Erythroblast (primary cell): ENCODE data around the gene RELB.
"Not testable (repeated sequence)": the region's sequence is repeated elsewhere in the genome, so short reads cannot be mapped to it uniquely, and the experiment has no call there.

Experiments used
- DNase-seq, 2 experiments: peaks; one replicate each; lab custom pipeline; 2025; lab: John Stamatoyannopoulos, UW
- GATA1 ChIP-seq: IDR thresholded peaks from 2 replicates; pipeline ENCODE4 v1.6.1; 2011; ENCODE audit warnings: low read depth, mild to moderate bottlenecking, control low read depth, low read length, moderate library complexity
- POLR2A ChIP-seq: IDR thresholded peaks from 2 replicates; pipeline ENCODE4 v1.6.1; 2011; ENCODE audit warnings: mild to moderate bottlenecking, low read length

RELB gene

GRCh38 chr19:44993526-44993925 lies 7.7 kb upstream of the RELB start:
- no peak for DNase-seq
- TF ChIP-seq POLR2A: no peak
- TF ChIP-seq GATA1: no peak

GRCh38 chr19:44993926-44994537 lies 7.2 kb upstream of the RELB start:
- no peak for DNase-seq
- TF ChIP-seq GATA1: no peak
- no peak for TF ChIP-seq POLR2A

- TF ChIP-seq POLR2A (no peak), GATA1 (no peak)
- DNase-seq: no peak
Measured at GRCh38 chr19:44998025-44998424, 3.2 kb upstream of the RELB start.

GRCh38 chr19:44999131-44999925 lies 1.9 kb upstream of the RELB start:
- DNase-seq: not testable (repeated sequence)

GRCh38 chr19:45000665-45001064 lies 599 bp upstream of the RELB start:
- not testable (repeated sequence) for DNase-seq

- no peak for TF ChIP-seq GATA1
- TF ChIP-seq POLR2A: no peak
Measured at GRCh38 chr19:45003485-45003884, 2.2 kb downstream of the RELB start.

GRCh38 chr19:45005787-45006186 lies 4.5 kb downstream of the RELB start:
- TF ChIP-seq GATA1: no peak
- no peak for TF ChIP-seq POLR2A

More at GRCh38 chr19:45003485-45003884, 2.2 kb downstream of the RELB start:
- no peak for DNase-seq

GRCh38 chr19:45008552-45008951 lies 7.3 kb downstream of the RELB start:
- DNase-seq: no peak
- no peak for TF ChIP-seq GATA1
- TF ChIP-seq POLR2A: no peak

More at GRCh38 chr19:45005787-45006186, 4.5 kb downstream of the RELB start:
- no peak for DNase-seq

- TF ChIP-seq POLR2A (no peak), GATA1 (no peak)
- DNase-seq: no peak
Measured at GRCh38 chr19:45009625-45010255, 8.5 kb downstream of the RELB start.

GRCh38 chr19:45010306-45010705 lies 9.0 kb downstream of the RELB start:
- DNase-seq: no peak
- TF ChIP-seq GATA1: no peak
- no peak for TF ChIP-seq POLR2A

- no peak for TF ChIP-seq POLR2A
- no peak for TF ChIP-seq GATA1
- no peak for DNase-seq
Measured at GRCh38 chr19:45011959-45012358, 10.7 kb downstream of the RELB start.

GRCh38 chr19:45016388-45017314 lies 15.4 kb downstream of the RELB start:
- peak; percentile 66 to 79 for DNase-seq
- TF ChIP-seq GATA1 (no peak), POLR2A (no peak)

- DNase-seq: no peak
- TF ChIP-seq POLR2A (no peak), GATA1 (no peak)
Measured at GRCh38 chr19:45019187-45019586, 17.9 kb downstream of the RELB start.
